Spleen (tissue), 7 donors: ENCODE data around the gene OR10G3.

ENCODE experiments used
- POLR2AphosphoS5 ChIP-seq, 3 donors: sonication (generic); formaldehyde crosslinking; IDR thresholded peaks; one replicate each; pipeline ENCODE4 v1.5.1; 2017; ENCODE audit warnings: antibody characterized with exemption in 3 of 3
- TF ChIP-seq, protein P1 (sequence below), 11 experiments: fragments of 200-600 bp in 7 of 11; fragments of 450-650 bp in 4 of 11; sonication (generic) in 4 of 11; IDR thresholded peaks in 8 of 11; conservative IDR thresholded peaks in 3 of 11; 1 replicate in 7 of 11; 2 replicates in 4 of 11; pipeline versions ENCODE4 v1.4.0 to v1.8.0; 2016 to 2021; ENCODE audit warnings: antibody characterized with exemption in 11 of 11, inconsistent platforms in 4 of 11, mild to moderate bottlenecking in 1 of 11
- donor health status: DM: no; HTN: no; CAD: no; lungs with moderate emphysema.
- donor health status: DM: no; HTN: no; CAD: no.
- donor health status: DM: no; HTN: no; CAD: no.

DNA sequence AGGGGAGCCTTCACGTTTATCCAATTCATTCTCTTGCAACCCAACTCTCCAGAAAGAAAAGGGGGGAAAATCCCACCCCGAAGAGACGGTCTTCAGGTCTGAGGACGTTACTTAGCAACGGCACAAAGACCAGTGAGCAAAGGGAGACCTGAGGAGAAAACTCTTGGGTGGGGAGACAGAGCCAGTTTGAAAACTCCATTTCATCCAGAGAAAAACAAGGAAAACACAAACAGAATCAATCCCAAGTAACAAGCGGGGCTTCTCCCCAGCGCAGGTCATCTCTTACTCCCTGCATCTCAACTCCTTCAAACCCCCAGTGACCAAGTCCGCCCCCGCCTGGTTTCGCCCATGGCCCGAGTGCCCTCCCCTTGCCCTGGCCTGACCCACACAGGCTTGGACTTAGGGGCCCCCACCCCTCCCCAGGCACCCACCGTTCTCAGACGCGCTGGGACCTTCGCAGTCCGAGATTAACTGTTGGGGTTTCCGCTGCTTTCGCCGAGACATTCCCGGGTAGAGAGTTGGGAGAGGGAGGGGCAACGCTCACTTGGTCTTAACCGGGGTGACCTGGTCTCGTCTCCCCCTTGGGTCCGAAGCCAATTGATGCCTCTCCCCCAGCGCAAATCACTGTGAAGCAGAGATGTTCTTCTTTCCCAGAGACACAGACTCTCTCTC, 43.3 kb downstream of the OR10G3 start:
- no peak for TF ChIP-seq POLR2AphosphoS5 (IDR thresholded peaks at IDR 0.05)
- TF ChIP-seq, protein P1, sequence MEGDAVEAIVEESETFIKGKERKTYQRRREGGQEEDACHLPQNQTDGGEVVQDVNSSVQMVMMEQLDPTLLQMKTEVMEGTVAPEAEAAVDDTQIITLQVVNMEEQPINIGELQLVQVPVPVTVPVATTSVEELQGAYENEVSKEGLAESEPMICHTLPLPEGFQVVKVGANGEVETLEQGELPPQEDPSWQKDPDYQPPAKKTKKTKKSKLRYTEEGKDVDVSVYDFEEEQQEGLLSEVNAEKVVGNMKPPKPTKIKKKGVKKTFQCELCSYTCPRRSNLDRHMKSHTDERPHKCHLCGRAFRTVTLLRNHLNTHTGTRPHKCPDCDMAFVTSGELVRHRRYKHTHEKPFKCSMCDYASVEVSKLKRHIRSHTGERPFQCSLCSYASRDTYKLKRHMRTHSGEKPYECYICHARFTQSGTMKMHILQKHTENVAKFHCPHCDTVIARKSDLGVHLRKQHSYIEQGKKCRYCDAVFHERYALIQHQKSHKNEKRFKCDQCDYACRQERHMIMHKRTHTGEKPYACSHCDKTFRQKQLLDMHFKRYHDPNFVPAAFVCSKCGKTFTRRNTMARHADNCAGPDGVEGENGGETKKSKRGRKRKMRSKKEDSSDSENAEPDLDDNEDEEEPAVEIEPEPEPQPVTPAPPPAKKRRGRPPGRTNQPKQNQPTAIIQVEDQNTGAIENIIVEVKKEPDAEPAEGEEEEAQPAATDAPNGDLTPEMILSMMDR (IDR thresholded peaks at IDR 0.05 in 8 of 11, conservative IDR thresholded peaks at IDR 0.05 in 3 of 11) = no peak
